HG02970 (cell line): ENCODE results near the gene RBM46.
"Not testable (repeated sequence)": the region's sequence is repeated elsewhere in the genome, so short reads cannot be mapped to it uniquely, and the experiment has no call there.

Experiments used
- ATAC-seq: cut with Tn5 transposase; IDR thresholded peaks from one replicate; pipeline ENCODE4 v1.9.1; 2021; ENCODE audit warnings: mild to moderate bottlenecking, moderate library complexity, moderate number of reproducible peaks; ENCODE audit not compliant: unreplicated experiment, low FRiP score

RBM46 gene

GRCh38 chr4:154822775-154823174, 41.7 kb downstream of the RBM46 start:
- ATAC-seq = no peak

GRCh38 chr4:154836030-154836429, 55.0 kb downstream of the RBM46 start:
- no peak for ATAC-seq

- ATAC-seq = no peak
Measured at GRCh38 chr4:154836513-154836912, 55.4 kb downstream of the RBM46 start.

GRCh38 chr4:154838155-154838554, 57.1 kb downstream of the RBM46 start:
- no peak for ATAC-seq

- ATAC-seq = no peak
Measured at GRCh38 chr4:154838694-154839093, 57.6 kb downstream of the RBM46 start.

- ATAC-seq = no peak
Measured at GRCh38 chr4:154854362-154854761, 73.3 kb downstream of the RBM46 start.

GRCh38 chr4:154858166-154858565, 77.1 kb downstream of the RBM46 start:
- ATAC-seq = no peak

GRCh38 chr4:154868414-154869194, 87.5 kb downstream of the RBM46 start:
- ATAC-seq = no peak

- ATAC-seq = no peak
Measured at GRCh38 chr4:154869301-154869700, 88.2 kb downstream of the RBM46 start.

GRCh38 chr4:154872198-154872597, 91.1 kb downstream of the RBM46 start:
- ATAC-seq = no peak

- ATAC-seq = not testable (repeated sequence)
Measured at GRCh38 chr4:154874049-154874448, 93.0 kb downstream of the RBM46 start.

GRCh38 chr4:154877110-154877760, 96.2 kb downstream of the RBM46 start:
- no peak for ATAC-seq
